Measurements from ENCODE around the gene BORCS5. TPM values are rescaled to one million over a fixed set of nuclear protein-coding genes. Genes with fewer than 3 reads are reported as not detected.

BORCS5 gene
- total RNA-seq, 4 donors from 2014 or later, result 8.3 to 22.7 (median 15.3) TPM

DNA sequence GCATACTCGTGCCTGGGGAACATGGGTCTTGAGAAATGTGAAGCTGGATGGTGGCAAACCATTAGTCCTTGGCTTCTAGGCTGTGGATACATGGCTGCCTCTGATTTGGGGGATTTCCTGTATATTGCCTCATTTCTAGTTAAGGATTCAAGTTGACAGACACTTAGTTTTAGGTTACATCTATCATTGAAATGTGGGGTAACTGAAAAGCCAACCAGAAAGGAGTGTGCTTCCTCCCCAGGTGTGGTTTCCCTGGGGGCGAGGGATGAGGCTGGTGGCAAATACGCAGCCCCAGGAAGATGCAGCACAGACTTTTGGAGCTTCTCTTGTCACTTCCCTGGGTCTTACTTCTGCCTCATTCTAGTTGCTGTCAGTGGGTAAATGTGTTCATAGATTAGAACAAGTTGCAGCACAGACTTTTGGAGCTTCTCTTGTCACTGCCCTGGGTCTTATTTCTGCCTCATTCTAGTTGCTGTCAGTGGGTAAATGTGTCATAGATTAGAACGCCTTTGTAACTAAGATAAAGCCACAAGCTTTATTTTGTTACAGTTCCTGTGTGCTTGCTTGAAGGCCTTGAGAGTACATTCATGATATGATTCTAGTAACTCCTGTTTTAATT, 85.1 kb downstream of the BORCS5 start:
- Histone ChIP-seq H3K9me3 (no peaks in the 10 kb centered on the region), H3K4me3 (no peak overlapping the region), H3K27ac (peak overlapping the region; percentile 60 to 72 (median 65)), H3K27me3 (no peaks in the 10 kb centered on the region), H3K36me3 (no peaks in the 10 kb centered on the region), H3K4me1 (peaks cover 0 to 25% (median 3%) of the 10 kb centered on the region in 4 donors)
- TF ChIP-seq POLR2A (IDR thresholded peaks at IDR 0.05), result peak in 1 of 2 donors; percentile 15
- TF ChIP-seq, protein P1, sequence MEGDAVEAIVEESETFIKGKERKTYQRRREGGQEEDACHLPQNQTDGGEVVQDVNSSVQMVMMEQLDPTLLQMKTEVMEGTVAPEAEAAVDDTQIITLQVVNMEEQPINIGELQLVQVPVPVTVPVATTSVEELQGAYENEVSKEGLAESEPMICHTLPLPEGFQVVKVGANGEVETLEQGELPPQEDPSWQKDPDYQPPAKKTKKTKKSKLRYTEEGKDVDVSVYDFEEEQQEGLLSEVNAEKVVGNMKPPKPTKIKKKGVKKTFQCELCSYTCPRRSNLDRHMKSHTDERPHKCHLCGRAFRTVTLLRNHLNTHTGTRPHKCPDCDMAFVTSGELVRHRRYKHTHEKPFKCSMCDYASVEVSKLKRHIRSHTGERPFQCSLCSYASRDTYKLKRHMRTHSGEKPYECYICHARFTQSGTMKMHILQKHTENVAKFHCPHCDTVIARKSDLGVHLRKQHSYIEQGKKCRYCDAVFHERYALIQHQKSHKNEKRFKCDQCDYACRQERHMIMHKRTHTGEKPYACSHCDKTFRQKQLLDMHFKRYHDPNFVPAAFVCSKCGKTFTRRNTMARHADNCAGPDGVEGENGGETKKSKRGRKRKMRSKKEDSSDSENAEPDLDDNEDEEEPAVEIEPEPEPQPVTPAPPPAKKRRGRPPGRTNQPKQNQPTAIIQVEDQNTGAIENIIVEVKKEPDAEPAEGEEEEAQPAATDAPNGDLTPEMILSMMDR (IDR thresholded peaks at IDR 0.05), result no peak
- peak in 2 of 3 donors; percentile 35 to 66 for DNase-seq

DNA sequence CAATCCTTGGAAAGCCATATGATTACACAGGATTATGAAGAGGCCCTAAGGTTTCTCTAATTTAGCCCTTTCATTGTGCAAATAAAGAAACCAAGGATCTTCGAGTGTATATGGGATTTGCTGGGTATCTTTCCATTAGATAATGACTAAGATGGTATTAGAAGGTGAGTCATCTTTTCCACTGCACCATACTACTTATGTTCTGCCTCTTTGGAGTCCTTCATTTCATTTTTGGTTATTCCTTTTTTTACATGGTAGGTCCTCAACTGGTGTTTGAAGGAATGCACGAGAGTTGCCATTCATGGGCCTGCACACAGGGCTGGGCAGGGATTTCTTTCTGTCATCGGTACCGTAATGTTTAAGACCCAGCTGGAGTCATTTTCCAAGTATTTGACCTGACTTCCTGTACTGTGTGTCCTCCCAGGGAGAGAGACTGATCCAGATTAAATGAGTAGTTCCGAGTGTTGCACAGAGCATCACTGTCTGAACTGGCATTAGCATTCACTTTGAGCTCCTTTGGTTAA, 85.7 kb downstream of the BORCS5 start:
- Histone ChIP-seq H3K4me3 (no peak overlapping the region), H3K27ac (peak overlapping the region; percentile 60 to 72 (median 65)), H3K27me3 (no peaks in the 10 kb centered on the region), H3K9me3 (no peaks in the 10 kb centered on the region), H3K4me1 (peaks cover 0 to 25% (median 3%) of the 10 kb centered on the region in 4 donors), H3K36me3 (no peaks in the 10 kb centered on the region)
- TF ChIP-seq POLR2A (IDR thresholded peaks at IDR 0.05), result no peak
- no peak for DNase-seq

GRCh38 chr12:12443431-12443878, 86.6 kb downstream of the BORCS5 start:
- TF ChIP-seq POLR2A (IDR thresholded peaks at IDR 0.05), result no peak
- no peak for DNase-seq
- Histone ChIP-seq H3K4me3 (no peak overlapping the region), H3K27me3 (no peaks in the 10 kb centered on the region), H3K36me3 (no peaks in the 10 kb centered on the region), H3K9me3 (no peaks in the 10 kb centered on the region), H3K4me1 (peaks cover 0 to 25% (median 3%) of the 10 kb centered on the region in 4 donors), H3K27ac (peak overlapping the region; percentile 55 to 66 (median 62))

DNA sequence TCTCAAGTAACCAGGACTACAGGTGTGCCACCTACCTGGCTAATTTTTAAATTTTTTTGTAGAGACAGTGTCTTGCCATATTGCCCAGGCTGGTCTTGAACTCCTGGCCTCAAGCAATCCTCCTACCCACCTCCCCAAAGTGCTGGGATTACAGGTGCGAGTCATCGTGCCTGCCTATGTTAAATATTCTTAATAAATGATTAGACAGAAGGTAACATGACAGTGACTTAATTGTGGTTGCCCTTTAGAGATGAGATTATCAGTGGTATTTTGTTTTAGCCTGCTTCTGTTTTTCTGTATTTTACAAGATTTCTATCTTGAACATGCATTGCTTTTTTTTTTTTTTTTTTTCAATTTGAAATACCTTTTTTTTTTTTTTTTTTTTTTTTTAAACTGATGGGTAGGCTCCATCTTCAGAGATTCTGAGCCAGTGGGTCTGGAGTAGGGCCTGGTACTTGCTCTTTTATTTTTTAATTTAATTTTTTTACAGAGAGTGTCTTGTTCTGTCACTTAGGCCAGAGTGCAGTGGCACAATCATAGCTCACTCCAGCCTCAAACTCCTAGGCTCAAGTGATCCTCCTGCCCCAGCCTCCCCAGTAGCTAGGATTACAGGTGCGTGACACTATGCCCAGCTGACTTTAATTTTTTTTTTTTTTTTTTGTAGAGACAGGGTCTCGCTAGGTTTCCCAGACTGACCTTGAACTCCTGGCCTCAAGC, 88.4 kb downstream of the BORCS5 start:
- Histone ChIP-seq H3K27me3 (no peaks in the 10 kb centered on the region), H3K27ac (no peak overlapping the region), H3K9me3 (no peaks in the 10 kb centered on the region), H3K36me3 (no peaks in the 10 kb centered on the region), H3K4me3 (no peak overlapping the region), H3K4me1 (peaks cover 0 to 28% (median 3%) of the 10 kb centered on the region in 4 donors)
- no peak for DNase-seq
- no peak for TF ChIP-seq POLR2A (IDR thresholded peaks at IDR 0.05)
- TF ChIP-seq, protein P1 (IDR thresholded peaks at IDR 0.05), result no peak

- no peaks in the 10 kb centered on the region for H3K27me3 ChIP-seq
- no peaks in the 10 kb centered on the region for H3K36me3 ChIP-seq
- no peak for DNase-seq
- no peak overlapping the region for H3K4me3 ChIP-seq
- H3K4me1 ChIP-seq, result peaks cover 0 to 28% (median 3%) of the 10 kb centered on the region in 4 donors
- H3K9me3 ChIP-seq, result no peaks in the 10 kb centered on the region
- TF ChIP-seq, protein P1 (IDR thresholded peaks at IDR 0.05), result no peak
- TF ChIP-seq POLR2A (IDR thresholded peaks at IDR 0.05), result no peak
- no peak overlapping the region for H3K27ac ChIP-seq
Observed at GRCh38 chr12:12445882-12446181, 89.0 kb downstream of the BORCS5 start.

GRCh38 chr12:12446786-12447185, 89.9 kb downstream of the BORCS5 start:
- H3K9me3 ChIP-seq, result no peaks in the 10 kb centered on the region
- TF ChIP-seq POLR2A (IDR thresholded peaks at IDR 0.05), result no peak
- TF ChIP-seq, protein P1 (IDR thresholded peaks at IDR 0.05), result no peak
- peaks cover 0 to 22% (median 0%) of the 10 kb centered on the region in 4 donors for H3K4me1 ChIP-seq

More at GRCh38 chr12:12446786-12447185, 89.9 kb downstream of the BORCS5 start:
- Histone ChIP-seq H3K27ac (no peak overlapping the region), H3K27me3 (no peaks in the 10 kb centered on the region), H3K36me3 (no peaks in the 10 kb centered on the region), H3K4me3 (no peak overlapping the region)
- no peak for DNase-seq
